GM10248 (cell line): ENCODE data around the gene SCN3B.

ENCODE experiments used
- CTCF ChIA-PET: fragments of 300-600 bp; sonication (Branson Sonifier 250); formaldehyde crosslinking; extraction: SDS; loops from one replicate; lab custom pipeline; 2021; ENCODE audit warnings: antibody characterized with exemption; lab: Yijun Ruan, JAX
- POLR2A ChIA-PET: fragments of 350-650 bp; sonication (Branson Sonifier 250); formaldehyde crosslinking; extraction: SDS; loops from one replicate; lab custom pipeline; 2020; ENCODE audit warnings: antibody characterized with exemption; lab: Yijun Ruan, JAX
- DNase-seq: peaks from one replicate; pipeline ENCODE4 v3.0.0; 2012; ENCODE audit errors: extremely low spot score
- CTCF ChIP-seq: IDR thresholded peaks from 2 replicates; pipeline ENCODE4 v1.5.1; 2012; ENCODE audit warnings: mild to moderate bottlenecking, low read depth; ENCODE audit errors: extremely low read depth, missing control alignments, control extremely low read depth

SCN3B gene

GRCh38 chr11:123601136-123601535, 53.3 kb downstream of the SCN3B start:
- POLR2A ChIA-PET, result interaction anchor here (0.5 kb wide), 1 partner anchor 1914 kb away, joined by 5 read pairs; no protein-coding TSS in a partner anchor
- TF ChIP-seq CTCF, result no peak
- CTCF ChIA-PET, result interaction anchor here (1.3 to 1.8 kb wide), 4 partner anchors 21 to 107 kb away, joined by 3 to 4 read pairs (median 4); no protein-coding TSS in a partner anchor
- DNase-seq, result no peak

GRCh38 chr11:123597859-123598258, 56.6 kb downstream of the SCN3B start:
- ChIA-PET CTCF (interaction anchor here (1.5 to 2.2 kb wide), 4 partner anchors 9 to 110 kb away, joined by 3 to 15 read pairs (median 4); no protein-coding TSS in a partner anchor), POLR2A (no interaction called here)
- DNase-seq, result no peak
- no peak for TF ChIP-seq CTCF

GRCh38 chr11:123594921-123595320, 59.5 kb downstream of the SCN3B start:
- POLR2A ChIA-PET, result no interaction called here
- TF ChIP-seq CTCF, result no peak
- CTCF ChIA-PET, result interaction anchor here (1.3 kb wide), 1 partner anchor 15 kb away, joined by 6 read pairs; no protein-coding TSS in a partner anchor
- no peak for DNase-seq

- POLR2A ChIA-PET, result no interaction called here
- CTCF ChIA-PET, result interaction anchor here (1.3 kb wide), 2 partner anchors 14 to 18 kb away, joined by 4 to 6 read pairs; no protein-coding TSS in a partner anchor
- no peak for TF ChIP-seq CTCF
- no peak for DNase-seq
Measured at GRCh38 chr11:123594188-123594901, 60.1 kb downstream of the SCN3B start.

- no peak for TF ChIP-seq CTCF
- CTCF ChIA-PET, result interaction anchor here (1.3 to 4.3 kb wide), 2 partner anchors 13 to 17 kb away, joined by 4 to 23 read pairs; no protein-coding TSS in a partner anchor
- POLR2A ChIA-PET, result no interaction called here
- DNase-seq, result no peak
Measured at GRCh38 chr11:123593570-123593969, 60.9 kb downstream of the SCN3B start.

- no peak for TF ChIP-seq CTCF
- ChIA-PET CTCF (interaction anchor here (1.8 to 4.3 kb wide), 2 partner anchors 9 to 14 kb away, joined by 6 to 23 read pairs; no protein-coding TSS in a partner anchor), POLR2A (no interaction called here)
- DNase-seq, result no peak
Measured at GRCh38 chr11:123590296-123590912, 64.0 kb downstream of the SCN3B start.
